GM18505 (cell line): ENCODE measurements around the gene ARHGEF12.

ENCODE experiments used
- ATAC-seq: cut with Tn5 transposase; IDR thresholded peaks from one replicate; pipeline ENCODE4 v1.9.1; 2021; ENCODE audit not compliant: unreplicated experiment
- POLR2A ChIP-seq: IDR thresholded peaks from 4 replicates; pipeline ENCODE4 v1.6.1; 2011; ENCODE audit warnings: borderline replicate concordance; ENCODE audit not compliant: insufficient read depth, insufficient read length; ENCODE audit errors: extremely low read depth

Gene ARHGEF12

GRCh38 chr11:120420572-120420971, 84.4 kb downstream of the ARHGEF12 start:
- ATAC-seq, result no peak
- no peak for TF ChIP-seq POLR2A

- no peak for TF ChIP-seq POLR2A
- ATAC-seq, result no peak
Observed at GRCh38 chr11:120424185-120424969, 88.2 kb downstream of the ARHGEF12 start.

- no peak for TF ChIP-seq POLR2A
- ATAC-seq, result no peak
Observed at GRCh38 chr11:120424970-120425332, 88.7 kb downstream of the ARHGEF12 start.

GRCh38 chr11:120425527-120425926, 89.3 kb downstream of the ARHGEF12 start:
- TF ChIP-seq POLR2A, result no peak

GRCh38 chr11:120430146-120430545, 93.9 kb downstream of the ARHGEF12 start:
- no peak for ATAC-seq
- no peak for TF ChIP-seq POLR2A

More at GRCh38 chr11:120425527-120425926, 89.3 kb downstream of the ARHGEF12 start:
- ATAC-seq, result no peak

- no peak for ATAC-seq
- TF ChIP-seq POLR2A, result no peak
Observed at GRCh38 chr11:120431633-120432032, 95.4 kb downstream of the ARHGEF12 start.

- ATAC-seq, result no peak
- TF ChIP-seq POLR2A, result no peak
Observed at GRCh38 chr11:120432056-120433018, 96.1 kb downstream of the ARHGEF12 start.

- ATAC-seq, result no peak
Observed at GRCh38 chr11:120441592-120441991, 105.4 kb downstream of the ARHGEF12 start.

GRCh38 chr11:120442031-120442430, 105.8 kb downstream of the ARHGEF12 start:
- no peak for ATAC-seq

More at GRCh38 chr11:120441592-120441991, 105.4 kb downstream of the ARHGEF12 start:
- TF ChIP-seq POLR2A, result no peak

GRCh38 chr11:120446802-120447201, 110.6 kb downstream of the ARHGEF12 start:
- no peak for TF ChIP-seq POLR2A
- no peak for ATAC-seq

More at GRCh38 chr11:120442031-120442430, 105.8 kb downstream of the ARHGEF12 start:
- TF ChIP-seq POLR2A, result no peak

GRCh38 chr11:120448240-120448639, 112.0 kb downstream of the ARHGEF12 start:
- no peak for TF ChIP-seq POLR2A
- no peak for ATAC-seq

- no peak for TF ChIP-seq POLR2A
- ATAC-seq, result no peak
Observed at GRCh38 chr11:120455487-120455886, 119.3 kb downstream of the ARHGEF12 start.

GRCh38 chr11:120457996-120458395, 121.8 kb downstream of the ARHGEF12 start:
- ATAC-seq, result no peak
- no peak for TF ChIP-seq POLR2A
